HT-29 (cell line): ENCODE data around the gene ZNF772. TPM values are rescaled to one million over a fixed set of nuclear protein-coding genes. Genes with fewer than 3 reads are reported as not detected.

Source experiments
- DNase-seq: peaks from one replicate; pipeline ENCODE4 v3.0.0-alpha.2; 2015; ENCODE audit warnings: low spot score
- small RNA-seq: library from RNA; depleted of rRNA; stranded (forward); fragments of <200 nt; gene quantifications from one replicate; pipeline ENCODE3, GENCODE V24; 2014
- total RNA-seq: library from RNA; depleted of rRNA; stranded (reverse); fragments of >200 nt; shearing (Covaris generic); gene quantifications from 2 replicates; pipeline ENCODE4 v1.2.3, GENCODE V29; 2014; rRNA removed

The ZNF772 gene
- total RNA-seq, 1 experiment from 2014 or later, result 0.28 TPM

- DNase-seq, result peak; percentile 100
These were observed 42.0 kb downstream of the ZNF772 start, which contains the start of gene ZNF749 for GRCh38 chr19:57435062-57435978. Gene ZNF749, plus strand, starts transcription at chr19:57435325. Its CDS starts 254 bp downstream, at chr19:57435579.

GRCh38 chr19:57434386-57435061 is 42.8 kb downstream of the ZNF772 start:
- no peak for DNase-seq

- DNase-seq, result no peak
These were observed 56.3 kb downstream of the ZNF772 start for GRCh38 chr19:57421037-57421436.

- DNase-seq, result no peak
These were observed 57.9 kb downstream of the ZNF772 start for GRCh38 chr19:57419439-57419838.

Small RNAs within 50 kb of the gene (small RNA-seq; reads per million reads assigned to genes)
- gene VN1R107P, result not detected

Other genes starting within 250 kb of the ZNF772 start
- 0.28 and 0.29 TPM in 2 replicates for gene AURKC, start 246.5 kb downstream of the ZNF772 start, total RNA-seq
- gene ZNF805, start 236.9 kb downstream of the ZNF772 start, total RNA-seq, result 9.3 and 13.5 TPM in 2 replicates
- gene ZNF460, start 197.1 kb downstream of the ZNF772 start, total RNA-seq, result 59.1 and 59.9 TPM in 2 replicates
- 5.6 and 6.2 TPM in 2 replicates for gene ZNF543, start 157.1 kb downstream of the ZNF772 start, total RNA-seq
- not detected in 2 replicates for gene ZNF304, start 126.3 kb downstream of the ZNF772 start, total RNA-seq
- 8.0 and 13.8 TPM in 2 replicates for gene TRAPPC2B, start 114.0 kb downstream of the ZNF772 start, total RNA-seq
- gene ZNF547, start 114.0 kb downstream of the ZNF772 start, total RNA-seq, result 1.0 and 3.2 TPM in 2 replicates
- gene ZNF548, start 87.7 kb downstream of the ZNF772 start, total RNA-seq, result 10.2 and 12.2 TPM in 2 replicates
- gene ZNF17, start 66.4 kb downstream of the ZNF772 start, total RNA-seq, result 4.7 and 7.2 TPM in 2 replicates
- gene ZNF749, start 42.2 kb downstream of the ZNF772 start, total RNA-seq, result 22.9 and 27.6 TPM in 2 replicates
- 0.08 TPM in 1 of 2 replicates, not detected in the other for gene VN1R1, start 20.4 kb downstream of the ZNF772 start, total RNA-seq
- gene ZNF419, start 10.2 kb upstream of the ZNF772 start, total RNA-seq, result 8.1 and 19.3 TPM in 2 replicates
- 5.3 and 5.5 TPM in 2 replicates for gene ZNF773, start 22.4 kb upstream of the ZNF772 start, total RNA-seq
- not detected in 2 replicates for gene ZNF549, start 49.8 kb upstream of the ZNF772 start, total RNA-seq
- 1.1 and 6.1 TPM in 2 replicates for gene ZNF550, start 82.3 kb upstream of the ZNF772 start, total RNA-seq
- gene ZNF416, start 101.3 kb upstream of the ZNF772 start, total RNA-seq, result 2.5 and 3.1 TPM in 2 replicates
- gene ZIK1, start 106.6 kb upstream of the ZNF772 start, total RNA-seq, result 0.23 TPM in 1 of 2 replicates, not detected in the other
- gene ZNF530, start 122.3 kb upstream of the ZNF772 start, total RNA-seq, result 2.7 and 5.7 TPM in 2 replicates
- not detected in 2 replicates for gene ZNF134, start 136.7 kb upstream of the ZNF772 start, total RNA-seq
- 2.7 and 8.1 TPM in 2 replicates for gene ZNF211, start 155.6 kb upstream of the ZNF772 start, total RNA-seq
- not detected in 2 replicates for gene ZSCAN4, start 191.4 kb upstream of the ZNF772 start, total RNA-seq
- gene ZNF551, start 204.4 kb upstream of the ZNF772 start, total RNA-seq, result 25.5 and 26.5 TPM in 2 replicates
- 0.05 TPM in 1 of 2 replicates, not detected in the other for gene ZNF154, start 231.6 kb upstream of the ZNF772 start, total RNA-seq